Measurements from ENCODE around the gene SLC10A3.

The SLC10A3 gene

DNA sequence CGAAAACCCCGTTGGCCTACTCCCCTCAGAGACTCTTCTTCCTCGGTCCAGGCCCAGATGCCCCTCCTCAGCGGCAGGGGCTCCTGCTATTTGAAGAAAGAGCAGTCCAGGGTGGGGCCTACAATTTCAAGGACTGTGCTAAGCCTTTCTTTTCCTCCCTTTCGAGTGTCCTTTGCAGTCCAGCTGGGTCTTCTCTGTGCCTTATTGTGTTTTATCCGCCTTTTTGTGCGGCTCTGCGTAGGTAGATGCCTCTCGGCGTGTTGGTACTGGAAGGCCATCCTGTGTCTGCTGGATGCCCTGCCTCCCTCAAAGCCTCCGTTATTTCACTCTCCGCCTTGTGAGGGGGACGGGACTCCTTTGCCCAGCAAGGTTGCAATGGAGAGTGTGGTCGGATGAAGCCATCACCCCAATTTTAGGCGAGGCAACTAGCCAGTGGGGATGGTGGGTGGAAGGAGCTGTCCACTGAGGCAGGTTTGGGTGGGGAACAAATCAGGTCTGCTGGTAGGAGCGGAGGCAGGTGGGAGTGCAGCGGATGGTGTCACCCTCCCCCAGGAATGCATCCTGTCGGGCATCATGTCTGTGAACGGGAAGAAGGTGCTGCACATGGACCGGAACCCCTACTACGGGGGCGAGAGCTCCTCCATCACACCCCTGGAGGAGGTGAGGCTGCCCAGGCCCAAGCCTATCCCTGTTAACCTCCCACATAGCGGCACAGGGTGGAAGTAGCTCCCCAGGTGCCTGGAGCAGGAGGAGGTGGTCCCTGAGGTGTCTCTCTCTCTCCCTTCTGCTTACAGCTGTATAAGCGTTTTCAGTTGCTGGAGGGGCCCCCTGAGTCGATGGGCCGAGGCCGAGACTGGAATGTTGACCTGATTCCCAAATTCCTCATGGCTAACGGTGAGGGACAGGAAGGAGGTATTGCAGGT, 52.2 kb downstream of the SLC10A3 start:
- no peak overlapping the region for H3K27ac ChIP-seq (ENCODE audit: low read depth, low read length)
- peaks cover 20% of the 10 kb centered on the region; the same call in 1 of the 2 replicates for H3K4me1 ChIP-seq (ENCODE audit: control insufficient read depth, insufficient read depth, low read length)
- H3K36me3 ChIP-seq (ENCODE audit: control insufficient read depth, insufficient read depth, low read length), result peaks cover 53% of the 10 kb centered on the region
- H3K9me3 ChIP-seq (ENCODE audit: control insufficient read depth, insufficient read depth, low read depth, low read length), result peaks cover 32% of the 10 kb centered on the region; the same call in 1 of the 2 replicates
- H3K9ac ChIP-seq (ENCODE audit: low read length), result peak overlapping the region; percentile 52
- H3K27me3 ChIP-seq (ENCODE audit: control insufficient read depth, insufficient read depth, low read length), result no peaks in the 10 kb centered on the region
- H3K4me3 ChIP-seq (ENCODE audit: low read depth, low read length), result peak overlapping the region; percentile 75
